Hematopoietic multipotent progenitor cell treated with erythropoietin and hydrocortisone succinate and interleukin-3 and kit ligand, for 4 days (in vitro differentiated cells): ENCODE data around the gene HNRNPU.

Experiments
- DNase-seq: peaks from one replicate; pipeline ENCODE4 v3.0.0-alpha.2; 2015

Gene HNRNPU

DNA sequence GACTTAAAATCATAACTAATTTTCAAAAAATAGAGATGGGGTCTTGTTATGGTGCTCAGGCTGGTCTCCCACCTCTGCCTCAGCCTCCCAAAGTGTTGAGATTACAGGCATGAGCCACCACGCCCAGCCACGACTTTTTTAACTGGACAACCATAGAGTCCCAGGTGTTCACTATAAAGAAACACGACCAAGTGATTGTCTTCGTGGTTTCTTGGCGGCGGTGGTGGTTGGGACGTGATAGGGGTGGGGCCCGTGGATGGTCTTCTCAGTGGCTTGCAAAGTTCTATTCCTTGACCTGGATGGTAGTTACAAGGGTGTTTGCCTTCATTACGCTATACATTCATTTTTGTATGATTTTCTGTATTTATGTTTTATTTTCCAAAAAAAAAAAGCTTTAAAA lies 63.5 kb downstream of the HNRNPU start:
- DNase-seq: no peak
